ENCODE measurements around the gene BCL2L14.

Gene BCL2L14

GRCh38 chr12:12029653-12030052 lies 41.1 kb upstream of the BCL2L14 start:
- no peak for TF ChIP-seq CTCF (IDR thresholded peaks at IDR 0.05; ENCODE audit: low read depth, low read length, missing control alignments)
- DNase-seq (ENCODE audit: low read depth), result no peak
- H3K4me3 ChIP-seq (ENCODE audit: low read depth, low read length), result no peak overlapping the region

DNA sequence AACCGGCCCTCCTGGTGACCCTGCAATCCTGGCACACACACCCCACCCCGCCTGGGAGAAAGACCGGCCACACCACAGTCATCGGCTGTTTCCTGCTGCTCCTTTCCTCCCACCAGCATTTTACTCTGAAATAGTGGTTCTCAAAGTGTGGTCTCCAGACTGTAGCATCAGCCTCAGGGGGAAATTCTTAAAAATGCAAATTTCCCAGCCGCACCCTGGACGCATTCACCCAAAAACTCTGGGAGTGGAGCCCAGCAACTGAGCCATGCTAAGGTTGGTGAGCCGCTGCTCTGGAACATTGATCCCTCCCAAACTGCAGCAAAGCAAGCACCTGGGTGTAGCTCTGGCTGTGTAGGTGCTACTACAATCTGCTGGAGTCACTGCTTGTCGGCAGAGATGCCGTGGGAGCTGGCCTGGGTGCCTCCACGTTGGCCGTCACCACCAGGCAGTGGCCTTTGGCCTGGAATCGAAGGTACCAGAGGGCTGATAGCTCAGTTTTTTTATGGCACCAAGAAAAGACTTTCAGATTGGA lies 38.4 kb upstream of the BCL2L14 start:
- TF ChIP-seq CTCF (IDR thresholded peaks at IDR 0.05; ENCODE audit: low read depth, low read length, missing control alignments), result no peak
- H3K4me3 ChIP-seq (ENCODE audit: low read depth, low read length), result no peak overlapping the region; the same call in 1 of the 2 replicates
- no peak for DNase-seq (ENCODE audit: low read depth)

DNA sequence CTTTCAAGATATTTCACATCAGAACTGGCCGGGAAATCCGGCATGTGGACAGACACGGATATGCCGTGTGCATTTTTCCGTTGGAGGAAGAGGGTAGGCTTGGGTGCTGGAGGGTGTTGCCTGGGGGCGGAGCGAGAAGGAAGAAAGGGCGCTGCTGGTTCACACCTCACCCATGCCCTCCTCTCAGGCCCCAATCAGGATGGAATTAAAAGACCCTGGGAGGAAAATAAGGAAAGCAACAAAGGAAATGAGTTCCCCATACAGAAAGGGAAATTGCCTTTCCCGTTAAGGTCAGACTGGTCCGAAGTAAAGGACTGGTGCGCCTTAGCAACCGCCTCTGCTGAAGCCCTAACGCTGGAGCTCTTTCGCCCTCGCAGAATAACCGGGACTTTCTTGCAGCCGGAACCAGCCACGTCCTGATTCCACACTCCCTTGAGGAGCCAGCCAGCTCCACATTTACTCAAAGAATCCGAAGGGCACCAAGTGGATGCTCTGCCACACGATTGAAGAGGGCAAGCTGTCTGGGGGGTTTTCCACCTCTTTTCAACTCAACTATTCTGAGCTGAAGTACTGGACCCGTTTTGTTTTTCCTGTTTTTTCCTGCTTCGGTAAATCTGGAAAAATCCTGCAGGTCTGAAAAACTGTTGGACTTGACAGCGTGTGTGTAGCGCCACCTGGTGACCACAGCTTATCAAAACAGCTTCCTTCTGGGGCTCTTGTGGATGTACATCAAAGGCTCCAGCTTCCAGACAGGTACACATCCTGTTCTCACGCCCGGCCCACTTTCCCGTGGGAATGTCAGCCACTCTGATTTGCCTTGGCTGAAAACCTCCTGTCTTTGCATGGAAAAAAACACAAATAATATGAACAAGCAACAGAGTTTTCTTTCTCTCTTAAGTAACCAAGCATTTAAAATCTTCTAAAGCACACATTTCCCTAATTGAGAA lies 37.6 kb upstream of the BCL2L14 start:
- H3K4me3 ChIP-seq (ENCODE audit: low read depth, low read length), result peak overlapping the region; percentile 43
- peak; percentile 68 for DNase-seq (ENCODE audit: low read depth)
- peak; percentile 81 for TF ChIP-seq CTCF (IDR thresholded peaks at IDR 0.05; ENCODE audit: low read depth, low read length, missing control alignments)

GRCh38 chr12:12033824-12034223 lies 36.9 kb upstream of the BCL2L14 start:
- no peak for DNase-seq (ENCODE audit: low read depth)
- no peak overlapping the region for H3K4me3 ChIP-seq (ENCODE audit: low read depth, low read length)
- TF ChIP-seq CTCF (IDR thresholded peaks at IDR 0.05; ENCODE audit: low read depth, low read length, missing control alignments), result no peak

GRCh38 chr12:12034344-12034743 lies 36.4 kb upstream of the BCL2L14 start:
- DNase-seq (ENCODE audit: low read depth), result no peak
- no peak for TF ChIP-seq CTCF (IDR thresholded peaks at IDR 0.05; ENCODE audit: low read depth, low read length, missing control alignments)
- no peak overlapping the region for H3K4me3 ChIP-seq (ENCODE audit: low read depth, low read length)

GRCh38 chr12:12035229-12035628 lies 35.5 kb upstream of the BCL2L14 start:
- no peak for TF ChIP-seq CTCF (IDR thresholded peaks at IDR 0.05; ENCODE audit: low read depth, low read length, missing control alignments)
- no peak for DNase-seq (ENCODE audit: low read depth)
- H3K4me3 ChIP-seq (ENCODE audit: low read depth, low read length), result no peak overlapping the region
